ENCODE measurements around the gene TSGA10IP.
"Not testable (repeated sequence)": the region's sequence is repeated elsewhere in the genome, so short reads cannot be mapped to it uniquely, and the experiment has no call there.

DNA sequence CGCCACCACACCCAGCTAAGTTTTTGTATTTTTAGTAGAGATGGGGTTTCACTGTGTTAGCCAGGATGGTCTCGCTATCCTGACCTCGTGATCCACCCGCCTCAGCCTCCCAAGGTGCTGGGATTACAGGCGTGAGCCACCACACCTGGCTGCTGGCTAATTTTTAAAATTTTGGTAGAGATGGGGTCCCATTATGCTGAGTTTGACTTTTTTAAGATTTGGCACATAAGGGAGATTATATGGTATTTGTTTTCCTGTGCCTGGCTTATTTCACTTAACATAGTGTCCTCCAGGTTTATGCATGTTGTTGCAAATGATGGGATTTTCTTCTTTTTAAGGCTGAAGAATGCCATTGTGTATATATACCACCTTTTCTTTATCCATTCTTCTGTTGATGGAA is 5.4 kb downstream of the TSGA10IP start:
- TF ChIP-seq, protein P1, sequence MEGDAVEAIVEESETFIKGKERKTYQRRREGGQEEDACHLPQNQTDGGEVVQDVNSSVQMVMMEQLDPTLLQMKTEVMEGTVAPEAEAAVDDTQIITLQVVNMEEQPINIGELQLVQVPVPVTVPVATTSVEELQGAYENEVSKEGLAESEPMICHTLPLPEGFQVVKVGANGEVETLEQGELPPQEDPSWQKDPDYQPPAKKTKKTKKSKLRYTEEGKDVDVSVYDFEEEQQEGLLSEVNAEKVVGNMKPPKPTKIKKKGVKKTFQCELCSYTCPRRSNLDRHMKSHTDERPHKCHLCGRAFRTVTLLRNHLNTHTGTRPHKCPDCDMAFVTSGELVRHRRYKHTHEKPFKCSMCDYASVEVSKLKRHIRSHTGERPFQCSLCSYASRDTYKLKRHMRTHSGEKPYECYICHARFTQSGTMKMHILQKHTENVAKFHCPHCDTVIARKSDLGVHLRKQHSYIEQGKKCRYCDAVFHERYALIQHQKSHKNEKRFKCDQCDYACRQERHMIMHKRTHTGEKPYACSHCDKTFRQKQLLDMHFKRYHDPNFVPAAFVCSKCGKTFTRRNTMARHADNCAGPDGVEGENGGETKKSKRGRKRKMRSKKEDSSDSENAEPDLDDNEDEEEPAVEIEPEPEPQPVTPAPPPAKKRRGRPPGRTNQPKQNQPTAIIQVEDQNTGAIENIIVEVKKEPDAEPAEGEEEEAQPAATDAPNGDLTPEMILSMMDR (IDR thresholded peaks at IDR 0.05) = not testable (repeated sequence)
- TF ChIP-seq ZFX (IDR thresholded peaks at IDR 0.05; ENCODE audit: borderline replicate concordance) = not testable (repeated sequence)

Measured in 22Rv1 (cell line).